Panc1 (cell line): ENCODE data around the gene NDUFA11.

ENCODE experiments used
- CTCF ChIP-seq: fragments of 450-650 bp; IDR thresholded peaks from 2 replicates; pipeline ENCODE4 v1.5.1; 2017; ENCODE audit warnings: mild to moderate bottlenecking
- POLR2AphosphoS5 ChIP-seq: IDR thresholded peaks from 2 replicates; pipeline ENCODE4 v1.6.1; 2012; ENCODE audit warnings: mild to moderate bottlenecking, low read depth, low read length, moderate library complexity

GRCh38 chr19:5850189-5850588 is 53.4 kb downstream of the NDUFA11 start:
- TF ChIP-seq POLR2AphosphoS5 (no peak), CTCF (no peak)
